SK-N-SH (cell line): ENCODE data around the gene HSPD1. TPM values are rescaled to one million over a fixed set of nuclear protein-coding genes. Genes with fewer than 3 reads are reported as not detected.
"Not testable (repeated sequence)": the region's sequence is repeated elsewhere in the genome, so short reads cannot be mapped to it uniquely, and the experiment has no call there.

ENCODE experiments used
- CTCF ChIA-PET: fragments of 300-600, 350-600 bp; formaldehyde crosslinking; extraction: SDS; loops from one replicate; lab custom pipeline; 2021; lab: Yijun Ruan, JAX
- POLR2A ChIA-PET: fragments of 350-600 bp; sonication (Branson Sonifier 250); formaldehyde crosslinking; extraction: SDS; loops from one replicate; lab custom pipeline; 2020; ENCODE audit warnings: antibody characterized with exemption, inconsistent platforms; lab: Yijun Ruan, JAX
- DNase-seq: peaks from one replicate; pipeline ENCODE4 v3.0.0; 2012
- H2AFZ ChIP-seq: fragments of 200-600 bp; sonication (generic); 2 replicates; pipeline ENCODE4 v1.8.1; 2016; ENCODE audit warnings: antibody characterized with exemption, mild to moderate bottlenecking, low read depth
- H3F3A ChIP-seq: fragments of 200-600 bp; sonication (generic); replicated peaks from 2 replicates; pipeline ENCODE3; 2016; ENCODE audit warnings: antibody characterized with exemption, mild to moderate bottlenecking; ENCODE audit not compliant: insufficient read depth
- H3K27ac ChIP-seq, 2 experiments: fragments of 200-500 bp in 1 of 2; fragments of 200-600 bp in 1 of 2; sonication (Bioruptor generic) in 1 of 2; sonication (generic), shearing (Covaris generic) in 1 of 2; 2 replicates each; pipeline versions ENCODE4 v1.5.1 to v1.6.1; 2014 to 2016; ENCODE audit warnings: low read depth in 2 of 2, inconsistent platforms in 1 of 2, low read length in 1 of 2, mild to moderate bottlenecking in 1 of 2, mixed read lengths in 1 of 2
- H3K27me3 ChIP-seq: fragments of 200-600 bp; sonication (generic), shearing (Covaris generic); 2 replicates; pipeline ENCODE4 v1.6.1; 2016; ENCODE audit warnings: mixed run types; ENCODE audit not compliant: insufficient read depth
- H3K36me3 ChIP-seq, 2 experiments: fragments of 200-500 bp in 1 of 2; fragments of 200-600 bp in 1 of 2; sonication (Bioruptor generic) in 1 of 2; sonication (generic) in 1 of 2; replicated peaks in 1 of 2; 2 replicates each; pipeline versions ENCODE3 to v1.5.1; 2014 to 2016; ENCODE audit warnings: low read length in 1 of 2, mild to moderate bottlenecking in 1 of 2; ENCODE audit not compliant: insufficient read depth in 2 of 2, control insufficient read depth in 1 of 2
- H3K4me1 ChIP-seq, 2 experiments: fragments of 200-500 bp in 1 of 2; fragments of 200-600 bp in 1 of 2; sonication (Bioruptor generic) in 1 of 2; sonication (generic), shearing (Covaris generic) in 1 of 2; 2 replicates each; pipeline versions ENCODE4 v1.5.1 to v1.6.1; 2014 to 2016; ENCODE audit warnings: low read depth in 1 of 2, low read length in 1 of 2, mixed run types in 1 of 2; ENCODE audit not compliant: insufficient read depth in 2 of 2, control insufficient read depth in 1 of 2
- H3K4me2 ChIP-seq: fragments of 200-600 bp; sonication (generic), shearing (Covaris generic); 2 replicates; pipeline ENCODE4 v1.6.1; 2017; ENCODE audit warnings: mixed run types
- H3K4me3 ChIP-seq, 2 experiments: fragments of 200-500 bp in 1 of 2; fragments of 200-600 bp in 1 of 2; sonication (Bioruptor generic) in 1 of 2; sonication (generic), shearing (Covaris generic) in 1 of 2; 2 replicates each; pipeline versions ENCODE4 v1.5.1 to v1.8.1; 2014 to 2016; ENCODE audit warnings: low read depth in 2 of 2, inconsistent platforms in 1 of 2, low read length in 1 of 2, mild to moderate bottlenecking in 1 of 2, mixed read lengths in 1 of 2, moderate library complexity in 1 of 2
- H3K79me2 ChIP-seq: fragments of 200-600 bp; sonication (generic); 2 replicates; pipeline ENCODE4 v1.8.1; 2017; ENCODE audit warnings: mild to moderate bottlenecking; ENCODE audit not compliant: insufficient read depth
- H3K9ac ChIP-seq: fragments of 200-600 bp; sonication (generic); 2 replicates; pipeline ENCODE4 v1.6.1; 2017; ENCODE audit warnings: mixed run types
- H3K9me2 ChIP-seq: fragments of 200-600 bp; sonication (generic); 2 replicates; pipeline ENCODE4 v1.6.1; 2017; ENCODE audit warnings: mixed run types
- H3K9me3 ChIP-seq: fragments of 200-600 bp; sonication (generic); 2 replicates; pipeline ENCODE4 v1.6.1; 2017; ENCODE audit warnings: mixed run types, mild to moderate bottlenecking, moderate library complexity
- H4K20me1 ChIP-seq: fragments of 200-600 bp; sonication (generic); 2 replicates; pipeline ENCODE4 v1.6.1; 2017; ENCODE audit warnings: mild to moderate bottlenecking, mixed run types; ENCODE audit not compliant: insufficient read depth
- CHD2 ChIP-seq: fragments of 150-350 bp; IDR thresholded peaks from 2 replicates; pipeline ENCODE4 v1.6.1; 2018; ENCODE audit warnings: low read length; ENCODE audit not compliant: partially characterized antibody
- EP300 ChIP-seq, 2 experiments: IDR thresholded peaks; 2 replicates each; pipeline versions ENCODE4 v1.4.0 to v1.6.1; 2012; ENCODE audit warnings: borderline replicate concordance in 1 of 2, low read depth in 1 of 2, low read length in 1 of 2
- FOSL2 ChIP-seq: IDR thresholded peaks from 2 replicates; pipeline ENCODE4 v1.4.0; 2012; ENCODE audit warnings: low read depth, mild to moderate bottlenecking, moderate library complexity, borderline replicate concordance
- GATA2 ChIP-seq: sonication (generic); formaldehyde crosslinking; IDR thresholded peaks from 2 replicates; pipeline ENCODE4 v1.5.0; 2020; ENCODE audit warnings: mild to moderate bottlenecking, missing genetic modification reagents
- MAX ChIP-seq: IDR thresholded peaks from 2 replicates; pipeline ENCODE4 v1.4.0; 2012; ENCODE audit warnings: low read depth
- PBX3 ChIP-seq: IDR thresholded peaks from 2 replicates; pipeline ENCODE4; 2012
- POLR2AphosphoS5 ChIP-seq: IDR thresholded peaks from 2 replicates; pipeline ENCODE4 v1.6.1; 2012; ENCODE audit warnings: low read depth, low read length
- RAD21 ChIP-seq: IDR thresholded peaks from 2 replicates; pipeline ENCODE4 v1.6.1; 2012; ENCODE audit warnings: mild to moderate bottlenecking, low read length
- RXRA ChIP-seq: IDR thresholded peaks from 2 replicates; pipeline ENCODE4 v1.4.0; 2012; ENCODE audit warnings: low read depth, mild to moderate bottlenecking, borderline replicate concordance
- USF2 ChIP-seq: fragments of 150-350 bp; IDR thresholded peaks from 2 replicates; pipeline ENCODE4 v1.6.1; 2017; ENCODE audit warnings: antibody characterized with exemption, low read length, low read depth, borderline replicate concordance
- ZBTB33 ChIP-seq: IDR thresholded peaks from 2 replicates; pipeline ENCODE4 v1.4.0; 2012; ENCODE audit warnings: low read depth, borderline replicate concordance
- WGBS: methylation state at CpG from one replicate; pipeline ENCODE4 v1.1.6; 2017; ENCODE audit warnings: low lambda C conversion rate; 5-methylcytosine and 5-hydroxymethylcytosine counted together
- polyA plus RNA-seq, 3 experiments: library from polyadenylated mRNA; depleted of rRNA; stranded (reverse); fragments of >200 nt; gene quantifications; 2 replicates each; pipeline ENCODE4 v1.2.3, GENCODE V29; 2012

Gene HSPD1
- polyA plus RNA-seq, 1 of the 3 experiments (the other 2 are of a cell fraction), result 212 TPM

GRCh38 chr2:197452754-197453122 lies 46.9 kb downstream of the HSPD1 start:
- ChIA-PET CTCF (interaction anchor here (0.8 to 1.0 kb wide), 2 partner anchors 47 to 862 kb away, joined by 3 read pairs; partner anchors contain the start of genes HSPD1 and HSPE1), POLR2A (interaction anchor here (1.0 to 1.6 kb wide), 4 partner anchors 15 to 48 kb away, joined by 4 to 15 read pairs (median 7); partner anchors contain the start of genes HSPD1, HSPE1 and SF3B1)
- TF ChIP-seq RAD21, result no peak
- no peak for TF ChIP-seq MAX
- no peak for TF ChIP-seq PBX3
- no peak for TF ChIP-seq RXRA
- TF ChIP-seq EP300 (IDR thresholded peaks at IDR 0.05; ENCODE audit: borderline replicate concordance in 1 of 2, low read depth in 1 of 2, low read length in 1 of 2), result no peak
- TF ChIP-seq POLR2AphosphoS5, result no peak; the same call in 1 of the 2 replicates
- TF ChIP-seq CHD2, result no peak
- no peak for TF ChIP-seq FOSL2
- no peak for TF ChIP-seq GATA2 (CRISPR knock-in tag)
- no peak for TF ChIP-seq ZBTB33
- TF ChIP-seq USF2, result no peak
- Histone ChIP-seq H3K36me3 (no peaks in the 10 kb centered on the region), H3K9me2 (no peaks in the 10 kb centered on the region), H4K20me1 (peaks cover 35% of the 10 kb centered on the region), H3K27me3 (no peaks in the 10 kb centered on the region), H3K9me3 (no peaks in the 10 kb centered on the region), H3K4me2 (peak overlapping the region; percentile 83), H3K27ac (peak overlapping the region; percentile 78 to 85), H3K4me3 (peak overlapping the region; percentile 72 to 83), H3K4me1 (no peaks in the 10 kb centered on the region; a peak in 2 of 4 replicates), H2AFZ (peak overlapping the region; percentile 67), H3F3A (peaks cover 11% of the 10 kb centered on the region), H3K79me2 (peaks cover 42% of the 10 kb centered on the region), H3K9ac (peak overlapping the region; percentile 81)
- DNase-seq, result no peak
- 3% methylated on average over 9 of the region's 11 CpGs for WGBS

GRCh38 chr2:197450935-197451358 lies 48.7 kb downstream of the HSPD1 start:
- H4K20me1 ChIP-seq, result peaks cover 20% of the 10 kb centered on the region
- H3K4me1 ChIP-seq, H3K9me2 ChIP-seq, H3K36me3 ChIP-seq, H3K27ac ChIP-seq, H2AFZ ChIP-seq, H3K9ac ChIP-seq, H3K4me2 ChIP-seq, CTCF ChIA-PET, H3K9me3 ChIP-seq, H3K27me3 ChIP-seq, DNase-seq, H3K4me3 ChIP-seq: not testable (repeated sequence)
- peaks cover 24% of the 10 kb centered on the region for H3K79me2 ChIP-seq
- POLR2A ChIA-PET, result interaction anchor here (1.2 kb wide), 1 partner anchor 16 kb away, joined by 7 read pairs; the partner anchor contains the start of gene SF3B1
- WGBS, result 61% methylated on average over 6 of the region's 6 CpGs
- H3F3A ChIP-seq, result peaks cover 11% of the 10 kb centered on the region
